Measurements from ENCODE around the gene SP2. TPM values are rescaled to one million over a fixed set of nuclear protein-coding genes. Genes with fewer than 3 reads are reported as not detected.

The SP2 gene
- total RNA-seq, 1 donor from 2014 or later = 19.4 TPM

GRCh38 chr17:47882695-47883588 is 13.1 kb upstream of the SP2 start:
- no peaks in the 10 kb centered on the region for H3K36me3 ChIP-seq
- DNase-seq (peak; percentile 24), ATAC-seq (no peak)
- peak overlapping the region; percentile 30 for H3K4me3 ChIP-seq
- H3K9me3 ChIP-seq = no peaks in the 10 kb centered on the region
- peaks cover 19% of the 10 kb centered on the region for H3K4me1 ChIP-seq
- H3K27me3 ChIP-seq (ENCODE audit: low read depth) = no peaks in the 10 kb centered on the region
- intact Hi-C loops (cut with DNase I) = no loop called here
- H3K27ac ChIP-seq = peak overlapping the region; percentile 63
- no peak for TF ChIP-seq CTCF (IDR thresholded peaks at IDR 0.05)

GRCh38 chr17:47883589-47884426 is 12.2 kb upstream of the SP2 start:
- no peak for ATAC-seq
- Histone ChIP-seq H3K4me3 (no peak overlapping the region), H3K36me3 (no peaks in the 10 kb centered on the region), H3K9me3 (no peaks in the 10 kb centered on the region), H3K4me1 (peaks cover 16% of the 10 kb centered on the region), H3K27me3 (ENCODE audit: low read depth) (no peaks in the 10 kb centered on the region), H3K27ac (peak overlapping the region; percentile 13)
- TF ChIP-seq CTCF (IDR thresholded peaks at IDR 0.05) = no peak
- peak; percentile 24 for DNase-seq
- intact Hi-C loops (cut with DNase I) = no loop called here

GRCh38 chr17:47884427-47884740 is 11.7 kb upstream of the SP2 start:
- Histone ChIP-seq H3K4me3 (no peak overlapping the region), H3K9me3 (no peaks in the 10 kb centered on the region), H3K27ac (no peak overlapping the region), H3K27me3 (ENCODE audit: low read depth) (no peaks in the 10 kb centered on the region), H3K4me1 (peaks cover 16% of the 10 kb centered on the region), H3K36me3 (no peaks in the 10 kb centered on the region)
- ATAC-seq (no peak), DNase-seq (peak; percentile 28)
- no peak for TF ChIP-seq CTCF (IDR thresholded peaks at IDR 0.05)
- intact Hi-C loops (cut with DNase I) = no loop called here

GRCh38 chr17:47884905-47885730 is 10.9 kb upstream of the SP2 start:
- no peaks in the 10 kb centered on the region for H3K36me3 ChIP-seq
- intact Hi-C loops (cut with DNase I) = no loop called here

More at GRCh38 chr17:47884905-47885730, 10.9 kb upstream of the SP2 start:
- Histone ChIP-seq H3K4me3 (no peak overlapping the region), H3K27ac (no peak overlapping the region), H3K27me3 (ENCODE audit: low read depth) (no peaks in the 10 kb centered on the region), H3K9me3 (no peaks in the 10 kb centered on the region), H3K4me1 (peaks cover 16% of the 10 kb centered on the region)
- DNase-seq = peak; percentile 39
- TF ChIP-seq CTCF (IDR thresholded peaks at IDR 0.05) = no peak
- ATAC-seq = no peak

Measured in lower lobe of right lung (tissue), 2 donors.